NT2/D1 (cell line): ENCODE measurements around the gene EPHA6.
"Not testable (repeated sequence)": the region's sequence is repeated elsewhere in the genome, so short reads cannot be mapped to it uniquely, and the experiment has no call there.

Experiments
- DNase-seq: peaks from one replicate; pipeline ENCODE4 v3.0.0-alpha.2; 2011; ENCODE audit warnings: low read depth, low spot score
- H3K27me3 ChIP-seq: 2 replicates; pipeline ENCODE4 v1.6.0; 2011; ENCODE audit warnings: mild to moderate bottlenecking; ENCODE audit not compliant: insufficient read length, insufficient read depth
- H3K36me3 ChIP-seq: 2 replicates; pipeline ENCODE4 v1.6.1; 2011; ENCODE audit warnings: mild to moderate bottlenecking, low read length, mixed read lengths; ENCODE audit not compliant: insufficient read depth, insufficient read length
- H3K4me1 ChIP-seq: 2 replicates; pipeline ENCODE4 v1.5.1; 2011; ENCODE audit not compliant: insufficient read depth, insufficient read length
- H3K4me3 ChIP-seq: 2 replicates; pipeline ENCODE4 v1.5.1; 2011; ENCODE audit warnings: low read depth; ENCODE audit not compliant: insufficient read length
- H3K9ac ChIP-seq: 2 replicates; pipeline ENCODE4 v1.6.0; 2011; ENCODE audit warnings: low read depth; ENCODE audit not compliant: insufficient read length
- H3K9me3 ChIP-seq: 2 replicates; pipeline ENCODE4 v1.5.1; 2011; ENCODE audit warnings: mild to moderate bottlenecking, low read length; ENCODE audit not compliant: insufficient read depth
- SUZ12 ChIP-seq: IDR thresholded peaks from 2 replicates; pipeline ENCODE4 v1.6.1; 2011; ENCODE audit not compliant: insufficient read length, insufficient read depth; ENCODE audit errors: extremely low read depth
- YY1 ChIP-seq: IDR thresholded peaks from 2 replicates; pipeline ENCODE4 v1.6.1; 2011; ENCODE audit not compliant: insufficient read length, insufficient read depth
- ZNF274 ChIP-seq: IDR thresholded peaks from 2 replicates; pipeline ENCODE4 v1.6.1; 2011; ENCODE audit warnings: mild to moderate bottlenecking, low read depth, low read length

EPHA6 gene

GRCh38 chr3:97495896-97496295 lies 681.5 kb downstream of the EPHA6 start:
- Histone ChIP-seq H3K4me3 (no peak overlapping the region), H3K27me3 (no peaks in the 10 kb centered on the region), H3K4me1 (no peaks in the 10 kb centered on the region), H3K9me3 (no peaks in the 10 kb centered on the region), H3K36me3 (no peaks in the 10 kb centered on the region), H3K9ac (no peak overlapping the region)
- TF ChIP-seq SUZ12 (no peak), YY1 (no peak), ZNF274 (no peak)
- no peak for DNase-seq

GRCh38 chr3:97497138-97497537 lies 682.7 kb downstream of the EPHA6 start:
- no peak for TF ChIP-seq ZNF274
- TF ChIP-seq YY1 = no peak
- TF ChIP-seq SUZ12 = no peak
- Histone ChIP-seq H3K9me3 (no peaks in the 10 kb centered on the region), H3K27me3 (no peaks in the 10 kb centered on the region), H3K4me1 (no peaks in the 10 kb centered on the region), H3K9ac (no peak overlapping the region), H3K36me3 (no peaks in the 10 kb centered on the region), H3K4me3 (no peak overlapping the region)
- no peak for DNase-seq

- Histone ChIP-seq H3K9me3 (peaks cover 12% of the 10 kb centered on the region), H3K4me1 (no peaks in the 10 kb centered on the region), H3K9ac (no peak overlapping the region), H3K36me3 (no peaks in the 10 kb centered on the region), H3K4me3 (no peak overlapping the region), H3K27me3 (no peaks in the 10 kb centered on the region)
- no peak for DNase-seq
- TF ChIP-seq YY1 (no peak), SUZ12 (no peak), ZNF274 (no peak)
These were observed 690.1 kb downstream of the EPHA6 start for GRCh38 chr3:97504463-97504862.

- Histone ChIP-seq H3K4me3 (no peak overlapping the region), H3K4me1 (no peaks in the 10 kb centered on the region), H3K36me3 (no peaks in the 10 kb centered on the region), H3K9me3 (no peaks in the 10 kb centered on the region), H3K27me3 (no peaks in the 10 kb centered on the region), H3K9ac (no peak overlapping the region)
- DNase-seq = peak; percentile 60
- TF ChIP-seq ZNF274 = no peak
These were observed 696.4 kb downstream of the EPHA6 start for GRCh38 chr3:97510795-97511194.

- H3K9ac ChIP-seq = no peak overlapping the region
- H3K9me3 ChIP-seq = no peaks in the 10 kb centered on the region
- H3K4me1 ChIP-seq = no peaks in the 10 kb centered on the region
- TF ChIP-seq YY1 (no peak), ZNF274 (no peak), SUZ12 (no peak)
- no peak overlapping the region for H3K4me3 ChIP-seq
- no peak for DNase-seq
- no peaks in the 10 kb centered on the region for H3K27me3 ChIP-seq
- H3K36me3 ChIP-seq = no peaks in the 10 kb centered on the region
These were observed 700.7 kb downstream of the EPHA6 start for GRCh38 chr3:97515076-97515475.

- Histone ChIP-seq H3K9me3 (no peaks in the 10 kb centered on the region), H3K4me3 (no peak overlapping the region), H3K4me1 (no peaks in the 10 kb centered on the region), H3K9ac (no peak overlapping the region), H3K36me3 (no peaks in the 10 kb centered on the region), H3K27me3 (no peaks in the 10 kb centered on the region)
- TF ChIP-seq YY1 = no peak
- TF ChIP-seq SUZ12 = no peak
- TF ChIP-seq ZNF274 = no peak
- no peak for DNase-seq
These were observed 716.3 kb downstream of the EPHA6 start for GRCh38 chr3:97530691-97531090.

GRCh38 chr3:97547573-97547972 lies 733.2 kb downstream of the EPHA6 start:
- H3K4me1 ChIP-seq, DNase-seq, H3K27me3 ChIP-seq, H3K9ac ChIP-seq, H3K36me3 ChIP-seq, H3K4me3 ChIP-seq: not testable (repeated sequence)
- H3K9me3 ChIP-seq = peaks cover 11% of the 10 kb centered on the region; the same call in 1 of the 2 replicates

GRCh38 chr3:97550408-97550807 lies 736.0 kb downstream of the EPHA6 start:
- H3K9me3 ChIP-seq = peaks cover 17% of the 10 kb centered on the region; the same call in 1 of the 2 replicates
- no peak for DNase-seq
- no peaks in the 10 kb centered on the region for H3K36me3 ChIP-seq
- no peak for TF ChIP-seq ZNF274
- H3K9ac ChIP-seq = no peak overlapping the region
- H3K4me1 ChIP-seq = no peaks in the 10 kb centered on the region
- H3K4me3 ChIP-seq = no peak overlapping the region
- H3K27me3 ChIP-seq = no peaks in the 10 kb centered on the region
